ENCODE measurements around the gene SETD3.
A peak's percentile ranks its signal among the peaks of the same experiment; 100 is the strongest.

SETD3 gene

DNA sequence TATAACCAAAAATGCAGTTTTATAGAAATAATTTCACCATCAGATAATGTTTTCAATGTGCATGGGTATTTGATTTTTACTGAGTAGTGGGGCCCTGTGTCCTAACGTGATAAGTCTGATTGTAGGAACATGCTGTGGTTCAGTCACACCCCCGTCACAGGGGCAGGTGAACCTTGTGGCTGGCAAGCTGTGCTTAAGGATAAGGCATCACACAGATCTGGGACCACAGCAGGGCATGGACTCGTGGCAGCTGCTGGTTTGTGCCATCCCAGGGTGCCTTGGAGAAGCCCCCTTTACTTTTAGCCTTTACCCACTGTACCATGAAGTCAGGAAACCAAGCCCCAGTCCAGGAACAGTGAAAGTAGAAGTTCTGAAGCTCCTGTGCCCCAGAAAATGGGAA lies 17.2 kb upstream of the SETD3 start:
- no peak for DNase-seq (ENCODE audit: low spot score)

DNA sequence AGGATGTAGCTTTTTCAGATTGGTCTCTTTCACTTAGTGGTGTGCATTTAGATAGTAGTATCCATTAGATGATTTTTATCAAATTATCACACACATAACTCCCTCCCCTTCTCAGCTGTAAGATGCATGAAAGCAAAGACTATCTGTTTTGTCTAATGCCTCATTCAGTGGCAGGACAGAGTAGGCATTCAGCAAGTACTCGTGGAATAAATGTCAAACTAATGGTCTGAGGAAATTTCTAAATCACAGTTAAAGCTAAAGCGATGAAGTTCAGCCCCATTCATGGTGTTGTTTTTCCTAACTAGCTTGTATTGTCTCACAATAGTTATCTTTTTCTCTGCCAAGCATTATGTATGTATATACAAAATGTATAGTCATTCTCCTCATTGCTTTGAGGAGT lies 16.7 kb upstream of the SETD3 start:
- DNase-seq (ENCODE audit: low spot score): no peak

DNA sequence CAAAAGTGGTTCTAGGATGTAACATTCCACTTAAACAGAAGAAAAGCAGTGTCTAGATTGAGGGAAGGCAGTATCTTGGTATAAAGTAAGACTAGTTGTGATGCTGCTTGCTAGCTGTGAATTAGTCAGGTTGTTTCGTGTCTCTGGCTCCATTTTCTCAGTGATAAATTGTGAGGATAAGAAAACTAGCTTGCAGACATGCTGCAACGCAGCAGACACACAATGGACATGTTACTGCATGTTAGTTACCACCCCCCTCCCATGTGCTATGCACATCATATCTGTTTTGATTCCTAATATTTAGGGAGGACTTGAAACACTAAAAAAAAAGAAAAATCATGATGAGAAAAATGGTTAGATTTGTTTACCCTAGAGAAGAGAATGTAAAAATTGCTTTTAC lies 3.4 kb upstream of the SETD3 start:
- no peak for DNase-seq (ENCODE audit: low spot score)

DNA sequence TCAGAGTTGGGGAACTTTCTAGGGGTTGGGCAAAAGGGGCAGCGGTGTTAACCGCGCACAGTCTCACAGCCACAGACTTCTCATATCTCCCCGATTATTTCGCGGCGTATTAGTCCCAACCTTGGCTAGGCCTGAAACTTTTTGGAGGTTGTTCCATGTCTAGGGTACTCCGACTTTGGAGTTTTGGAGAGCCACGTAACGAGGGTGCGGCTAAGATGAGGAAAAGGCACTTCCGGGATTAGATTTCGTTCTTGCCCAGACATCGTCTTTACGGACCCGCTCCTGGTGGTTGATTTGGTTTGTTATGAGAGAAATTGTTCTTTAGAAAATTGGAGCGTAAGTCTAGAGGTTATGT lies 1.1 kb upstream of the SETD3 start:
- no peak for DNase-seq (ENCODE audit: low spot score)

DNA sequence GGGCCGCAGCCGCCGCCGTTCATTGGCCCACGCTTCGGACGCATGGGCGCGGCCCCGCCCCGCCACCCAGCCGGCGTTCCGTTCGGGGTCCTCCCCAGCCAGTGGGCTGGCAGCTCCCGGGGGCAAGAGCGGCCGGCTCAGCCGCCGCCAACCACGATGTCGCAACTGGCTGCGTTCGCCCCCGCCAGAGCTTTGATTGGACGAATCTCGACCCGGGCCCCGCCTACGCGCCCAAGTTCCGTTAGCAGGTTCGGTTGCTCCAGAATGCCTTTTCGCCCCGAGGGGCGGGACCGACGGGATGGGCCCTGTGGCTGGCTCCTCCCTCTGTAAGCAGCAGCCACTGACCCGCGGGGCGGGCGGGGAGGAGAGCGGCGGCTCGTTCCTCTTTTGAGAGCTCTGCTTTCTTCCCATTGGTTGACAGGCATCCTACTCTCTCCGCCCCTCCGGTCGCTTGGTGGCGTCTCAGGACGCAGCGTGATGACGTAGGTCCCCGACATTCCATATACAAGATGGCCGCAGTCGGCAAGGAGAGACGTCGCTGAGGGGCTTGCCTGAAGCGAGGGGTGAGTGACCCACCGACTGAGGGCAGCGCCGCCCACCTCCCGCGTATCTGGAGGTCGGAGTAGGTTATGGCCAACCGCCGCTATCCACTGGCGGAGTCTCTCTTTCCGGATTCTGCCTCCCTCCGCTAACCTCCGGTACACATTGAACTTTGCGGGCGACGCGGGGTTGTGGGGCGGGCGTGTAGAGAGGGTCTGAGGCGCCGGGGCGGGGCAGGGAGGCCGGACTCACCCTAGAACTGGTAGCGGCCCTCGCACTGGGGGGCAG lies 472 bp upstream of the SETD3 start, which contains the start of gene CCNK:
CCNK (plus strand) TSS at position 493 of the 828 bp plus-strand sequence. CDS start 11,269 bp downstream, outside the sequence.
- DNase-seq (ENCODE audit: low spot score): peak; percentile 100

DNA sequence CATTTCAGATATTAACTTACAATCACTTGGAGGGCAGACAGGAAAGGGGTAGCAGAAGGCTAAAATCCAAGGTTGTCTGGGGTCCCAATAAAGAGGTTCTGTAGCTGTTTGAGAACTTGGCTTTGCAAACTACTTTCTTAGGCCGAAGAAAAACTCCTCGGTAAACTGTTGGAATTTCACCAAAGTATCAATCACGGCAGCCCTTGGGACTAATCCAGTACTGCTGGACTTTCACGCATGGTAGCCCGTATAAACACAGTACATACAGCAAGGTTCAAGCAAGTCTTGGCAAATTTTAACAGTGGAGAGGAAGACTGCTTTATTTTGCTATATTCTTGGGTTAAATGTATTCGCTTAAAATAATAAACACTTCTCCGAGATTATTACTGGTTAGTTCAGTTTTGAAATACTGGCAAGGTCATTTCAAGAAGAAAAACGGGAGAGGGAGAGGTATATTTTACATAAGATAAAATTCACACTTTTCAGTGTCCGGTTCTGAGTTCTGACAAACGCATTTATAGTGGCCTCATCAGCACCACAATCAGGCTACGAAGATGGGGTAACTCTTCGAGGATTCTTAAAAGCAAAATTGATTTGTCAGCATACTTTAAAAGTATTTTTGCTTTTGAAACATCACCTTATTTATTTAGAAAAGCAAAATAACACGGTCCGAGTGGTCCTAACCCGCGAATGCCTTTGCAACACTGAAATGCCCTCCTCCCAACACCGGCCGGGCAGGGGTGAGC lies 1.3 kb downstream of the SETD3 start:
- DNase-seq (ENCODE audit: low spot score): no peak

DNA sequence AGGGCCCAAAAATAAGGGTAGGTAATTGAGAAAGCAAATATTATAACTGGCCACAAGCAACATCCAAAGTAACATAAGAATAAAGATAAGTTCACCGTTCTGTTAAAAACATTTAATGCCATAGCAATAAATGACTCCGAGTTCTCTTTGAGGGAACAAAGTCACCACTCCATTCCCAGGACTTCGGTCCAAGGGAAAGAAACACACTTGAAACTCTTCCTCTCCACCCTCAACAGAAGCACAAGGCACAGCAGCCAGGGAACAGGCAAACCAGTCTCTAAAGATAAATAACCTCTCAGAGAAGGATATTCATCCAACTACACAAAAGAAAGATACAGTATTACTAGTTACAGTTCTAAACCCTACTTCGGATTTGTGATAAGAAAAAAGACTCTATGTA lies 2.5 kb downstream of the SETD3 start:
- DNase-seq (ENCODE audit: low spot score): no peak

DNA sequence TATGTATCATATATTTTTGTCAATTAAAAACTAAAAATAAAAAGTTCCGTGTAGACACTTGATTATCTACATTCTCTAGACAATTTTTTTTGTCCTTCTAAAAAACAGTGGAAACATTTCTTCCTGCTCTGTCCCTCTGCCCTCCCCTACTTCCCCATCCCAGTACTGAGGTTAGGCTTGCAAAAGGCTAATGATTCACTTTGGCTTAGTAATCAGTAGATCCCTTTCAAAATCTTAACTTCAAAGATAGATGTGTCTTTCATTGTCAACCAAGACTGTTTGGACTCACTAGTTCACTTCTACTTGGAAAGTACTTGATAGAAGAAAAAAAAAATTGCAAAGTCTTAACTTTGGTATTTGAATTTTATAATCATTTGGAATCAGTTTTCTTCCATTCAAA lies 3.8 kb downstream of the SETD3 start:
- DNase-seq (ENCODE audit: low spot score): no peak

DNA sequence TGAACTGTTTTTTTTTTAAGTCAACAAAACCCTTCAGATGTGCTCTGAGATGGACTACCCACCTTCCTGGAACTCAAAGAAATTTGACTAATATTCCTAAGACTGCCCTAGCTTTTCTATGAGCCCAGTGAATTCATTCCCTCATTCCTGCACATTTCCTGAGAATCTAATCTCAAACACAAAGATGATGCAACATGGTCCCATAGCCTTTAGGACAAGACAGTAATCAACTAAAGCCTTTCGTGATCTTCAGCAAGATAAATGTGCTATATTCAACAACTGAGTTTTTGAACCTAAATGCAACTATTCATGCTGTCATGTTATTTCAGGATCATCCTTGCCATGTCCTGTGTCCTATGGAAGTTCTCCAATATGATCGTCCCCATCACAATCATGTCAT lies 5.0 kb downstream of the SETD3 start:
- no peak for DNase-seq (ENCODE audit: low spot score)

DNA sequence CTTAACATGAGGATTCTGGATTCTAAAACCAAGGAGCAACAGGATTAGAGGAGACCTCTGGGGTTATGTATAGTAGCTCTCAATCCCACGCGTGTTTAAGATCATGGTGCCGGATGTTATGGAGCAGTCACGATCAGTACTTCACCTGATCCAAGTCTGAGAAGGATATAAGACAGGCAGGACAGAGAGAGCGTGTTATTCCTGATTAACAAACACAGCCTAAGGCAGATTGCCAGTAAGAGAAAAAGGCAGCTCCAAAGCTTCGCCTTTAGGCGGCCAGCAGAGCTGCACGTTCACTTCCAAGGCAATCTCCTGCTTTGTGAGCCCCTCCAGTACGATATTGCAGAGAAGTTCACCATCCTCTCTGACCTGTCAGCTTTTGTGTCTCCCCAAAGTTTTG lies 5.5 kb downstream of the SETD3 start:
- no peak for DNase-seq (ENCODE audit: low spot score)

DNA sequence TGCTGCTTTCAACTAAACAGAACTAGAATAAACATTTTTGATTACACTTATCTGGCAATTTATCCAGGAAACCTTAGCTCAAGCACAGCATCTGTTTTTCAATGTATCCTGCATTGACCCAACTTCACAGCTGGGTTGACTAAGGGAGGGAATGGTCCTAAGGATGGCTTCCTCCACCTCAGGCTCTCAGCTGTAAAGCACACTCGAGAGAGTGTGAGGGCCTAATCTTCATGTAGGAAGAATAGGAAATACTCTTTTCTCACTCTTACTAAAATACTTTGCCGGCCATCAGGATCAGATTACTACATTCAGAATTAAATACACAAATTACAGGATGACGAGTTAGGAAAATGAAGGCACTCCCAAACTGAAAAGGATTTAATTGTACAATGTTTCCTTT lies 7.2 kb downstream of the SETD3 start:
- DNase-seq (ENCODE audit: low spot score): no peak

DNA sequence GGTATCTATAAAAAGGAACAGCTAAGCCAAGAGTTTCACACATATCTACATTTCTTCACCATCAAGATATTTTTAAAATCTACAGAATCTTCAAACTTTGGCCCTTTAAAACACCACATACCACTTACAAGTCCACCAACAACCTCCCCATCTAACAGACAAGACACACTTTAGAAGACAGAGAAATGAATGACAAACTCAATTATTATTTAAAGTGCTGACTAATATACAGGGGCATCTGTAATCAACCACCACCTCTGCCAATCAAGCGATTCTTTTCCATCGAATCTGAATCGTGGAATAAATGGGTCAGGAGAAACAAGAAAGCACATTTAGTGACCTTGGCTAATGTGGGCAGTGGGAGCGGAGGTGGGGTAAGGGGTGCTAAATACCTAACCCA lies 7.7 kb downstream of the SETD3 start:
- DNase-seq (ENCODE audit: low spot score): no peak

DNA sequence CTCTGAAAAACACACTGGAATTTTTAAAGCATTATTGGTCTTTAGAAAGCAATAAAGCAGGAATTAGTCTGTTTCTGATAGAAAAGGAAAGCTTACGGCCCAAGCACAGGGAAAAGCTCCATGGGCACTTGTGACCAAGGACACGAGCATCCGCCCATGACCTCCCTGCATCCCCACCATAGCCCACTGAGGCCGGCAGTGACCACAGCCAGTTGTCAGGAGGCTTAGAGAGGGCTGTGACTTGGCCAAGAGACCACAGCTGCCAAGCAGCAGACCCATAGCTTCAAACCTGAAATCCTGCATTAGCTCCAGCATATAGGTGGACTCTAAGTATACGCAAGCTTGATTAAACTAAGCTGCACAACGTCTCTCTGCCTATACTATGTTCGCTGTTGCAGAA lies 8.9 kb downstream of the SETD3 start:
- no peak for DNase-seq (ENCODE audit: low spot score)

DNA sequence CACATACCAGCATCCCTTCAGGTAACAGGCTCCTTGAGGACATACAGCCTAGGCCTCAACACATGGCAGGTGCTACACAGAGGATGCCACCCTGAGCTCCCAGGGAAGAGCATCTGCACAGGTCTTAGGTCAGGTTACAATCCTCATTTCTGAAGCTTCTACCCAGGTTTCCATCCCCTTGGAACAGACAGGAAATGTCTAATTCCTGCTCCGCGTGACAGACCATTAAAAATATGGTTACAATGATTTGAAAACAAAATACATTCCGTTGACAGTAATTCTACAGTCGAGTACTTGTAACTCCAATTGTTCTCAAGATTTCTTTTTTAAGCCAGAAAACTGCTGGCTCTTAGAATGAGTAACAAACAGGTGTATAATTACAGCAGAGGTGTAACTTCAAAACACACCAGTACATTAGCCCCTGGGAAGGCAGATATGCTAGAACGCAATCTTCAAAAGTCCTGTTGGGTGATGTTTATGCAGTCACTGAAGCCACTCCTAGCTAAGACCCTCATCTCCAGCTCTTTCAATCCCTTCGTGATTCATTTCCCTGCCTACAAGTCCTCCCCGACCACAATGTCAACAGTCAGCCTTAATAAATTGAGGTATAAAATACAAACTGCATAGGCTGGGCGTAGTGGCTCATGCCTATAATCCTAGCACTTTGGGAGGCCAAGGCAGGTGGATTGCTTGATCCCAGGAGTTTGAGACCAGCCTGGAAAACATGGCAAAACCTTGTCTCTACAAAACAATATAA lies 11.6 kb downstream of the SETD3 start:
- DNase-seq (ENCODE audit: low spot score): no peak

DNA sequence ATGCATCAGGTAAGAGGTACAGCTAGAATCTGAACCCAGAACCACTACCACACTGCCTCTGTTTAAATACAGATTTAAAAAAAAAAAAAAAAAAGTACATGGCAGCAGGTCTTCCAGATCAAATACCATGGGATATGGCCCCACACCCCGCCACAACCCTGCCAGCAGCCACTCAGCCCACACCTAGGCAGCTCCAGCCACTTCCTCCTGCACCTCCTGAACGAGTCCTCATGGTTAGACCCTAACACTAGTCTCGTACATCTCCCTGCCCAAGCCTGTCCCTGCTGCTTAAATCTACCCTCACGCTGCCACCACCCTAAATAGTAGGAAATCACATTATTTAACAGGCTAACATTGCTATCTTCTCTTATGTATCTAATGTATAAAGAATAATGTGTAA lies 12.6 kb downstream of the SETD3 start:
- no peak for DNase-seq (ENCODE audit: low spot score)

DNA sequence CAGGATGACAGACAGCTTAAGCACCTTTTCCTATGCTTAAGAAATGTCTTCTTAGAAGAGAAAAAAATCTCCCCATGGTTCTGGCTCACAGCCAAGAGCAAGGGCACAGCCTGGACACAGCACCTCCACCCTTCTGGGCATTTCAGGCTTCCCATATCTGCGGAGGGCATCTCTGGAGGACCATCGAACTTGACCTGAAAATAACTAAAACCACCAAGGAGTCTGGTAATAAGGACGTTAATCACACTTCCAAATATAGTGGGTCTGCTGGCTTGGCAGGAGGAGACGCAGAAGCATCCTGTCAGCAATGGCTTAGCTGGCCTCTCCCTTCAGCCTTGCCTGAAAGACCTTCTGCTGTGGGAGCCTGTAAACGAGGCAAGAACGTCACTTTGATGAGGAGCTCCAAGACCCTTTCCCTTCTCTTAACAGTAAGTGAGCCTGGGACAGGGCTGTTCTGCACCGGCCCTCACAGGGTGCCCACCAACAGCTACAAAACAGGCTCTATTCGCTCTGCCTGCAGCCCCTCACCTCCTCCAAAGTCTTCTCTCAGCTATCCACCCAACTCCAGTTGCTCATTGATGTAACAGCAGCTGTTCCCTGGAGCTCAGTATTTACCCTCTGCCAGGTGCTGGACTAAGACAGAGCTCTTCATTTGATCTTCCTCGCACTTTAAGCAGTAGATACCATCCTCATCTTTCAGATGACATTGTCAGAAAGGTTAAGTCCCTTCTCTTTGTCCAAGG lies 13.2 kb downstream of the SETD3 start:
- no peak for DNase-seq (ENCODE audit: low spot score)

DNA sequence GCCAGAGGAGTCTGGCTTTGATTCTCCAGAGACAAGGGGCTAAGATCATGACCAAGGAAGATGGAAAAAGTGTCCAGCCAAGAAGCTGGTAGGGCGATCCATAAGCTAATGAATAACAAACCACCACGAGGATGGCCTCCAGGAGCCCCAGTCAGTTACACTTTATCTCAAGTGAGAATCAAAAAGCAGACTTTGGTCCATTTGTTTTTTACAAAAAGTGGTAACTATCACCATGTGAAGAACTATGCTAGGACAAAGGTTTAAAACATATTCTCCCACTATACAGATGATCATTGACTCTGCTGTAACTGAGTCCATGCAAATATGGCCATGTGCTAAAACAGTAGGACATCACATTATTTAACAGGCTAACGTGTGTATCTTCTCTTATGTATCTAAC lies 13.9 kb downstream of the SETD3 start:
- no peak for DNase-seq (ENCODE audit: low spot score)

DNA sequence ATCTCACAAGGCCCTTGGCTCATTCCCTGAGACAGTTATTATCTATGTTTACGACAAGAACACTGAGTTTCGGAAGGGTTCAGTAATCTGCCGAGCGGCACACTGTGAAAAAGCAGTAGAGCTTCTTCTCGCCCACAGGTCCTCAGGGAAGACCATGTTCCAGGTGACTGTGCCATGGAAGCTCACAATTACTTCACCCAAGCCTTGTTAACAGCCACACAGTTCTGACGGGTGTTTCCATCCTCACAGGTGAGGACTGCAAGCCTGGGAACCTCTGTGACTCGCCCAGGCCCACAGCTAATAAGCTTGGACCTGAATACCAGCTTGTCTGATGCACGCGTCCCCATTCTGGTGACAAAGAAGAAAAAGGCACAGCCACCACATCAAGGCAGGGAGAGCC lies 15.4 kb downstream of the SETD3 start:
- no peak for DNase-seq (ENCODE audit: low spot score)

DNA sequence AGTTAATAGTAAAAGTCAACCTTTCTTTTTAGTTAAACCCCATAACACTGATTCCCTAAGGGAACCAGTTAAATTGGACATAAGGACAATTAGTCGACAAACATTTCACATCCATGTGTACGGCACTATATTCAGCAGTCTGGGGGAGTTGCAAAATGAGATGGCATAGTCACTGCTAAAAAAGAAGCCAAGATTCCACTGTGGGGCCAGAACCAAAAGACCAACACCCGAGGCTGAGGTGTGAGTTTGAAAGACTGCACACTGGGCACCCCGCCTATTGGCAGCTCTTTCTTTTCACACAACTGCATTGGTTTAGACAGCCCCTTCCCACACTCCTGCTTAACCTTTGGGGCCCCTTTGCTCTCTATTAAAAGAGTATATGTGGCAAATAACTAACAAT lies 16.7 kb downstream of the SETD3 start:
- no peak for DNase-seq (ENCODE audit: low spot score)

DNA sequence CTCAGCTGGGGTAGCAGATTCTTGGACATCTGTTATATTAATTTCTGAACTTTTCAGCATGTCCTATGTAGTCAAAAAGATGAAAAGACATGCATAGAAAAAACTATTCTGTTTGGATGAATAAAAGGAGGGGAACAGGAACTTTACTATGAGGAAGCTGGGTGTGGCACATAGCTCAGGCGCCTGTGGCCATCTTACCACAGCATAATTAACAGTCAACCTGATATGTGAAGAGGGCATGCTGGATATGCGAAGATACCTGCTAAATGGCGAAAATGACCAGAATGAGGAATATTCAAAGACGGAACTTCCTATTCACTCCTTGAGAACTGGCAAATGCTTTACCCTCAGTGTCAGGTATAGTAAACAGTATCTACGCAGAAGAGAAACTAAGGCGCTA lies 18.4 kb downstream of the SETD3 start:
- no peak for DNase-seq (ENCODE audit: low spot score)

DNA sequence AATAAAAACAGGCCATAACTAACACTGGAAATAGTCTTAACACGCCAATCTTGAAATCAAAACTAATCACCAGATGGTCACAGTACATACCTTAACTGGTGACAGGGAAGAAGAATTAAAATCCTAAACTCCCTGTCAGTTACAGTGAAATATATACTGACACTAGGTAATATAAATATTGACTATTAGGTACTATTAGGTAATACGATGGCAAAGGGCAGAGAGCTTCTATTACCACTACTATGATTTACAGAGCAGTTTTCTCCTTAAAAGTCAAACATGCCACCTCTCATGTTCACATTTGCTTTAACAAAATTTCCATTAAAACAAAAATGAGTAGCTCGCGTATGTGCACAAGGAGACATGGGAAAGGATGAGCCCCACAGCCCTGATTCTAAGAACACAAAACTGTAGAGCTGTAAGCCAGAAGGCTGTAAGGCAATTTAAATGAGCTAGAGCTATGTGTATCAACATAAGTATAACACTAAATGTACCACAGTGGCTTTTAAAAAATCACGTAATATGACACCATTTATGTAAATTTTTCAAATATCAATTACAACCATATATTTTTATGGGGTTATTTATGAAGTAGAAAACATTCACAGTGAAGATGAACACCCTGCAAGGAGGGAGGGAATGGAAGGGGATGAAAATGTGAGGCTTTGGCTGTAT lies 19.1 kb downstream of the SETD3 start:
- DNase-seq (ENCODE audit: low spot score): no peak

DNA sequence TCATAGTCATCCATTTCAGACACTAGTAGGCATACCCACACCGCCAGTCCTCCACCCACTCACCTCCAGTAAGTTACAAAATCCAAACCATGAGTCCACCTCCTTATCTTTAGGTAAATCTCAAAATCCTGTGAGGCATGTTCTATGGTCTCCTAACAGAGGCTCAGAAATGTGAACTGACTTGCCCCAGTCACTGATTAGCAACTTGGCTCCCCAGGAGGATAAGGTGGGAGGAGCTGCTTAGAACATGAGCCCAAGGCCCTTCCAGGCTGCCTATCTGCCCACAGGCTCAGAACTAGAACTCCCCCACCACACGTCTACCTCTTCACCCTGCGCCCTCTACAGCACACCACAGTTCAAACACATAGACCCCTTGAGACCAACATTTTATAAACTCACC lies 19.9 kb downstream of the SETD3 start:
- no peak for DNase-seq (ENCODE audit: low spot score)

Measured in left forelimb (tissue), 1 donor.